Measurements from ENCODE around the gene TXNDC12.

TXNDC12 gene

DNA sequence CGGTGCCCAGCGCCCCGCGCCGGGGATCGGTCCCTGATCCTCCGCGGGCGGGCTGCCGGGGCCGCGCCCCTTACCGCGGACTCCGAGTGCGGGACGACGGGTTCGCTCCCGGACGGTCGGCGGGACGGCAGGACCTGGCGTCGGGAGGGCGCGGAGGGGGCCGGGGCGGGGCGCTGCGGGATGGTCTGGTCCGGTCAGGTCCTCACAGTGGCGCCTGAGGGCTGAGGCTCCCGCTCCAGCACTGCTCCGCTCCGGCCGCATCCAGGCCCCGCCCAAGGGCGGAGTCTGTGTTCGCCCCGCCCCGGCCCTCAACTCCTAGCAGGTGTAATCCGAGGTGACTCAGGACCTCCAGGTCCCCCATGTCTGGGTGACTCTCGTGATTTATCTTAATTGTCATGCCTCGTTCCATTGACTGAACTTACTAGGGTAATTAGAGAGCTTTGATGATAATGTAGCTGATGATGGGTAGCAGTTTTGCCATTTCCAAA is 64.5 kb downstream of the TXNDC12 start, which contains the start of gene RAB3B:
RAB3B (minus strand) TSS at position 223 of the 488 bp plus-strand sequence. CDS start 13,583 bp downstream, outside the sequence.
- peak; percentile 67 for DNase-seq

DNA sequence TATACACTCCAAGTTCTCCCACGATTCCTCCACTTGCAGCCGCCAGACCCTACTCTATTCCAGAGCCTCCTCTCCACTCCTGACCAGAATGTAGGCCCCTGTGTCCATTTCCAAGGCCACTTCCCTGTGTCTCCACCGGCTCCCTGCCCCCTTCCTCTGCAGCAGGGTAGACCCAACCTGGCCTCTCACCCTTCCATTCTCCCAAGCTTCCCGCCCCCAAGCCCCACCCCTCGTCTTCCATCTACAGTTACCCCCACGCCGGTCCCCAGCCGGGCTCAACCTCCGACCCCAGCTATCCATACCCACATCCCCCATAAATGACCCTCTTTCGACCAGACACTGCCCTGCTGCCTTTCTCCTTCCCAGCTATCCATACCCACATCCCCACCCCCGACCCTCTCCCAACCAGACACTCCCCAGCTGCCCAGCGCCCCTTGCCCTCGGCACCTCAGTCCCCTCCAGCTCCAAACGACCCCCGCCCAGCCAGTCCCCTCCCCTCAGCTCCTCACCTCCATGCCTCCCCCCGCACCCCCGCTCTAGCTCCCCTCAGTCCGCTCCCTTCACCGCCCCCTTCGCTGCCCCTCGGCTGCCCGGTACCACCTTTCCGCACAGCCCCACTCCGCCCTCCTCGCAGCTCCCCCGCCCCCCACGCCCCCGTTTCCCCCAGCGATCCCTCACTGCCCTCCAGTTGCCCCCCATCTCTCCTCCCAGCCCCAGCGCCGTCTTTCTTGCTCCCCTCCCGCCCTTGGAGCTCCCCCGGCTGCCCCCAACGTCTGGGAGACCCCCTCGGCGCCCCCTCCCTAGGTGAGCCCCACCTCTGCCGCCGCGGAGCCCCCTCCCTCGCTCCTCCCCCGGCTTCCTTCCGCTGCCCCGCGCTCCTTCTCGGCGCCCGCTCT is 65.2 kb downstream of the TXNDC12 start:
- DNase-seq = no peak

DNA sequence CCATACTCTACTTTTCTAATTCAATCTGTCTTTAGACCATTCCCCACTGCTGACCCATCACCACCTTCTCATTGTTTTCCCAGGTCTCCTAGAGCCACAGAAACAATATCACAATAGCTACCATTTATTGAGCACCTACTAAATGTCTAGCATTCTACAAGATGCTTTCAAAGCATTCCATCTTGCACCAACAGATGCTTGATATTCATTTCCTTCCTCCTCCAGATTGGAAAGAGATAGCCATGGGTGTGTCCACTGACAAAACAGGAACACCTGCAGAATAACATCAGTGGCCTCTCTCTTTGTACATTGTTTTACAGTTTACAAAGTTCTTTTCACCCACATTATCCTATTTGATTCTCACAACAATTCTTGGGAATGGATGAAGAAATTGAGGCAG is 66.7 kb downstream of the TXNDC12 start:
- no peak for DNase-seq

DNA sequence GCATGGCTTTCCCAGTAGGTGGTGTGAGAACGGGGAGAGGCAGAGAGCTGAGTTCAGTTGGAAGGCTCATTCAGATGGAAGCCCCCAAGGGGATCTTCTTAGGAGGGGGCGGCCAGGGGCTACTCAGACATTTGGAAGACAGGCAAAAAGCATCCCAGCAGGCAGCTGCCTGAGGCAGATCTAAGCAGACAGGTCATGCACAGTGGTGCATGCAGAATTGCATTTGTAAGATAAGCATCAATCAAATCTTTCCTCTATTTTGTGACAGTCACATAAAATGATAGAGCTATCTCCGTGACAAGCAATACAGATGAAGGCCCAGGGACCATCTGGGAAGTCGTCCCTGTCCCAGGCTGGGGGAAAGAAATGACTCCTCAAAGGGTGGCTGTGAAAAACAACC is 68.3 kb downstream of the TXNDC12 start:
- no peak for DNase-seq

DNA sequence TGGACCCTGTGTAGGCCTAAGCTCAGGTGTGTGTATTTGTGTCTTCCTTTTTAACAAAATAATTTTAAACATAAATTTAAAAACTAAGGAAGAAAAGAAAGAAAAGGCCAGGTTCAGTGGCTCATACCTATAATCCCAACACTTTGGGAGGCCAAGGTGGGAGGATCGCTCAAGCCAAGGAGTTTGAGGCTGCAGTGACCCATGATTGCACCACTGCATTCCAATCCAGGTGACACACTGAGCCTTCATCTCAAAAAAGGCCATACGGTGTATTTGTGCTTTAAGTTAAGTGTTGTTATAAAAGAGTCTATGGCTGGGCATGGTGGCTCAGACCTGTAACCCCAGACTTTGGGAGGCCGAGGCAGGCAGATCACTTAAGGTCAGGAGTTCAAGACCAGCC is 72.8 kb downstream of the TXNDC12 start:
- no peak for DNase-seq

DNA sequence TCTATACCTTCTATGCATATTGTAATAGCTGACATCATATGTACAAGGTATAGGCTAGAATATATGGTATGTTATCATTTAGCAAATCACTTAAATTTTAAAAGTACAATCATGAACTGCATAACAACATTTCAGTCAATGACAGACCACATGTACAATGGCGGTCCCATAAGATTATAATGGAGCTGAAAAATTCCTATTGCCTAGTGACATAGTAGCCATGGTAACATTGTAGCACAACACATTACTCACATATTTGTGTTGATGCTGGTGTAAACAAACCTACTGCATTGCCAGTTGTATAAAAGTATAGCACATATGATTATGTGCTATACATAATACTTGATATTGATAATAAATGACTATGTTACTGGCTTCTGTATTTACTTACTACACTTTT is 73.4 kb downstream of the TXNDC12 start:
- no peak for DNase-seq

DNA sequence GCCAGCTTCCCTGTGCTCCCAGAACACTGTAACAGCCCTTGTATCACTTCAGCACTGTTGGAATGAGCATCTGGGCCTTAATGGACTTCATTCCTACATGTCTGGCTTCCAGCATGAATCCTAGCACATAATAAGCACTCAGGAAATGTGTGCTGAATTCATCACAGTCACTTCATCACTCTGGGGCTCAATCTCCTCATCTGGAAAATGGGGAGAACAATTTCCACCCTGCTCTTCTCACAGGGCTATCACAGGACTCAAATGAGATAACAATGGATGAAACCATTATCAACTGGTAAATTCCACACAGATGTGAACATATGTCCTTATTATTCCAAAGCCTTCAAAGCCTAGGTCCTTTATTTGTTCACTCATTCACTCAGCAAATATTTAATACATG is 76.9 kb downstream of the TXNDC12 start:
- no peak for DNase-seq

DNA sequence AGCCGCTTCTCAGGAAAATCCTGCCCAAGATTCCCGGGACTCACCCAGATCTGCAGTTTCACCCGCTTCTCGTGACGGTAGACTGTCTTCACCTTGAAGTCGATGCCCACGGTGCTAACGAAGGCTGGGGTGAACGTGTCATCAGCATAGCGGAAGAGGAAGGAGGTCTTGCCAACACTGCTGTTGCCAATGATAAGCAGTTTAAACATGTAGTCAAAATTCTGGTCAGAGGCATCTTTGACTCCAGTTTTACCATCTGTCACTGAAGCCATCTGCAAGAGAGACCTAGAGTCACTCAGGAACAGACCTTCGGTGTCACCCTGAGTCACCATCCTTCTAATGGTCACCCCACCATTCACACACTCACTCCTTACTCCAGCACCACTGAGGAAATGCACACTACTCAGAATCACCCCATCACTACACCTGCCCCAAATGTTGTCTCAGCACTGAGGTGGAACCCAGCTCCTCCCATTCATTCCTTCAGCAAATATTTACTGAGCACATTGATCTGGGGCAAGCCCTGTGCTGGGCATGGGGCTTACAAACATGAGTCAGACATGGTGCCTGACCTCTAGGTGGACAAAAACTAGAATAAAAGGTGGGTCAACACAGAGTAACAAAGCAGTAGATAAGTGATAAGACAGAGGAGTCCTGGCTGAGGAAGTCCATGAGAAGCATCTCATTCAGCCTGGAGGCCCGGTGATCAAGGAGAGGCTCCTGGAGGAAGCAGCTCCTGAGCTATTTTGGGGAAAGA is 78.0 kb downstream of the TXNDC12 start:
- no peak for DNase-seq

DNA sequence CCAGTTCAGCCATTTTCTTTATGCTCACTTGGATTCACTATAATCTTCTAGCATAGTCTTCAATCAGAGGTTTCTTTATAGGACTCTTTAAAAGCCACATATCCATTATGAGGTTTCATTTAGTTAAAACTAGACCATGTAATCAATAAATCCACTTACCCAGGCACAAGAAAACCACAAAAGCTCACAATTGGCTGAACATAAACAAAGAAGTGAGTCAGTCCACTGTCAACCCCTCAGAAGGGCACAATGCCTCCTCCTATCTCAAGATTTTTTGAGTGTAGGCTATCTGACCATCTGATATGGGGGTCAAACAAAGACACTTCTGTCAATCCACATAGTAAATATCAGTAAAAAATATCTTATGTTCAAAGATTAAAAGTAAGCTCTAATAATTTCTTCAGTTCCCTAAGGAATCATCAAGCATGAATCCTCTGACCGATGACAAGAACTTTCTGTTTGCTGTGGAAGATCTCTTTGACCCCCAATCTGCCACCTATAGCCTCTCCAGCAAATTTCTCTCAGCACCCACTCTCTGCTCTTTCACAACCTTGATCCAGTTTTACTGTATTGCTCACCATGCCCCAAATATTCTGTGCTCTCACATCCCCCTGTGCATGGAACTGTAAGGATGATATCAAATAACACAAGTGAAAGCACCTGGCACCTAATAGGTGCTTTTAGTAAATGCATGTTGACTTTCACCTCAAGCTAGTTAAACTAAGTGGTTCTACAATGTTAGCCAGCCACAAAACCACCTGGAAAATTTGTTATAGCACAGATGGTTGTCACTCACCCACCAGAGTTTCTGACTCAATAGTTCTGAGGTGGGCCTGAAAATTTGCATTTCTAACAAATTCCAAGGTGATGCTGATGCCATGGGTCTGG is 81.2 kb downstream of the TXNDC12 start:
- no peak for DNase-seq

Measured in effector CD8-positive, alpha-beta T cell (primary cell).